Kidney epithelial cell (primary cell): ENCODE results near the gene AKR1B1. TPM values are rescaled to one million over a fixed set of nuclear protein-coding genes. Genes with fewer than 3 reads are reported as not detected.

ENCODE experiments used
- DNase-seq: peaks from one replicate; pipeline ENCODE4 v3.0.0-alpha.2; 2010; ENCODE audit warnings: low read depth
- H3K27me3 ChIP-seq: 2 replicates; pipeline ENCODE4 v1.6.0; 2011; ENCODE audit warnings: low read length; ENCODE audit not compliant: control insufficient read depth, insufficient read depth
- H3K36me3 ChIP-seq: 2 replicates; pipeline ENCODE4 v1.5.1; 2011; ENCODE audit warnings: low read length; ENCODE audit not compliant: control insufficient read depth, insufficient read depth
- H3K4me3 ChIP-seq: 2 replicates; pipeline ENCODE4 v1.5.1; 2011; ENCODE audit warnings: low read depth, mild to moderate bottlenecking, control low read depth, low read length
- total RNA-seq: library from RNA; depleted of rRNA; stranded (reverse); fragments of >200 nt; gene quantifications from 2 replicates; pipeline ENCODE4 v1.2.3, GENCODE V29; 2015
- TF ChIP-seq, protein P1 (sequence below): IDR thresholded peaks from 2 replicates; pipeline ENCODE4 v1.5.1; 2011; ENCODE audit warnings: mild to moderate bottlenecking, moderate library complexity, low read length, control low read depth, inconsistent platforms; ENCODE audit not compliant: insufficient read depth, poor library complexity, severe bottlenecking

The AKR1B1 gene
- total RNA-seq, 1 donor from 2014 or later, result 80.0 TPM

- Histone ChIP-seq H3K4me3 (no peak overlapping the region), H3K36me3 (no peaks in the 10 kb centered on the region), H3K27me3 (no peaks in the 10 kb centered on the region)
- no peak for DNase-seq
- TF ChIP-seq, protein P1, sequence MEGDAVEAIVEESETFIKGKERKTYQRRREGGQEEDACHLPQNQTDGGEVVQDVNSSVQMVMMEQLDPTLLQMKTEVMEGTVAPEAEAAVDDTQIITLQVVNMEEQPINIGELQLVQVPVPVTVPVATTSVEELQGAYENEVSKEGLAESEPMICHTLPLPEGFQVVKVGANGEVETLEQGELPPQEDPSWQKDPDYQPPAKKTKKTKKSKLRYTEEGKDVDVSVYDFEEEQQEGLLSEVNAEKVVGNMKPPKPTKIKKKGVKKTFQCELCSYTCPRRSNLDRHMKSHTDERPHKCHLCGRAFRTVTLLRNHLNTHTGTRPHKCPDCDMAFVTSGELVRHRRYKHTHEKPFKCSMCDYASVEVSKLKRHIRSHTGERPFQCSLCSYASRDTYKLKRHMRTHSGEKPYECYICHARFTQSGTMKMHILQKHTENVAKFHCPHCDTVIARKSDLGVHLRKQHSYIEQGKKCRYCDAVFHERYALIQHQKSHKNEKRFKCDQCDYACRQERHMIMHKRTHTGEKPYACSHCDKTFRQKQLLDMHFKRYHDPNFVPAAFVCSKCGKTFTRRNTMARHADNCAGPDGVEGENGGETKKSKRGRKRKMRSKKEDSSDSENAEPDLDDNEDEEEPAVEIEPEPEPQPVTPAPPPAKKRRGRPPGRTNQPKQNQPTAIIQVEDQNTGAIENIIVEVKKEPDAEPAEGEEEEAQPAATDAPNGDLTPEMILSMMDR, result no peak
Observed at GRCh38 chr7:134461916-134462315, 3.0 kb upstream of the AKR1B1 start.

GRCh38 chr7:134459981-134460380 is 1.1 kb upstream of the AKR1B1 start:
- no peak overlapping the region for H3K4me3 ChIP-seq
- TF ChIP-seq, protein P1, result no peak
- no peak for DNase-seq
- H3K27me3 ChIP-seq, result no peaks in the 10 kb centered on the region
- no peaks in the 10 kb centered on the region for H3K36me3 ChIP-seq

GRCh38 chr7:134458341-134458805 is 527 bp downstream of the AKR1B1 start:
- Histone ChIP-seq H3K27me3 (no peaks in the 10 kb centered on the region), H3K36me3 (no peaks in the 10 kb centered on the region), H3K4me3 (peak overlapping the region; percentile 90)
- TF ChIP-seq, protein P1, result peak; percentile 42
- no peak for DNase-seq

DNA sequence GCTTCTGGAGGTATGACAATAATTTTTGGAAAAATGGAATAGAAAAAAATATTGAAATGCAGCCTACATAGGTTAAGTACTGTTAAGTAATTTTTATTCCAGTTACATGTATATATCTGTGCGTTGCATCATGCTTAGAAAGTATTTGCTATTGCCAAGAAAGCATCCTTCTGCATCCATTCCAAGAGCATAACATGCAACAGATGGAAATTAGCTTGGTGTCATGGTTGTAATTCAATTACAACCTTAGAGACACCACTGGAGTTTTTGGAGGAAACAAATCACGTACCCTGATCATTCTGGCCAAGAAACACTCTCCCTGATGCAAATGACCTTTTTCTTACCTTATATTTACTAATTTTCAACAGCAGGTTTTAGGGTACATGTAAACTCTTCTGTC is 1.7 kb downstream of the AKR1B1 start:
- Histone ChIP-seq H3K27me3 (no peaks in the 10 kb centered on the region), H3K4me3 (no peak overlapping the region), H3K36me3 (no peaks in the 10 kb centered on the region)
- TF ChIP-seq, protein P1, result no peak
- DNase-seq, result no peak

DNA sequence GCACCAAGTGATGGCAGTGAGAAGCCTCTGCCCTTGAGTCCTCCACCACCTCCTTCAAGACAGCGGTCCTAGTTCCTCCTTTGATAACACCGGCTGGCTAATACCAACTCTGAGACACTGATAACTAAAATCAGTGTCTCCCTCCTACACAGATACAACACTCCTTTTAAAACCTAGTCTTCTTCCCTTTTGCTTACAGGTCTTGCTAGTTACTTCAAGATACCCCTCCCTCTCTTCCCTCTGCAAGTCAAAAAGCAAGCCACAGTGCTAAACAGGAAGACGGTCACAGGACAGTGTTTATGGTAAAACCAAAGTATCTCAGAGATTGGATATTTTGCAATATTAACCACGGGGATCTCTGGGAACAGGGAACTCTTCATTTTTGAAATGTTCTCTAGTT is 4.6 kb downstream of the AKR1B1 start:
- H3K4me3 ChIP-seq, result no peak overlapping the region
- DNase-seq, result no peak
- no peaks in the 10 kb centered on the region for H3K27me3 ChIP-seq
- TF ChIP-seq, protein P1, result no peak
- H3K36me3 ChIP-seq, result peaks cover 3% of the 10 kb centered on the region

DNA sequence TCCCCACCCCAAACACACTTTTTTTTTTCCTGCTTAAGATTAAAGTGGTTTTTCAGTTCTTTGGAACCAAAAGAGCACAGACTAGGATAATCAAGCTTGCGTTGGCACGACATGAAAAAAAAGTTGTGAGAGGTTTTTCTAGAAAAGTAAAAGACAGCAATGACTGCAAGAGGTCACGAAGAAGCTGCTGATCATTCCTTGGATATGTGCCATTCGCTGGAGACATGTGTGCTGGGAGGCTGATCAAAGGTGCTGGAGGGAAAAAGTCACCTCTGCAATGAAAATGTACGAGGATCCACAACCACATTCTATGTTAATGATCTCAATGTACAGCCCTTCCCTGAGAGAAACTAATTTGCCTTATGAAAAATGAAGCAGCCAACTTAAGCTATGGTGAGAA is 5.4 kb downstream of the AKR1B1 start:
- TF ChIP-seq, protein P1, result no peak
- Histone ChIP-seq H3K27me3 (no peaks in the 10 kb centered on the region), H3K4me3 (no peak overlapping the region), H3K36me3 (peaks cover 3% of the 10 kb centered on the region)
- DNase-seq, result no peak
